Eye (tissue), 1 donor: ENCODE measurements around the gene AFDN.

Experiments used
- DNase-seq: peaks from one replicate; pipeline ENCODE4 v3.0.0-alpha.2; 2015

The AFDN gene

DNA sequence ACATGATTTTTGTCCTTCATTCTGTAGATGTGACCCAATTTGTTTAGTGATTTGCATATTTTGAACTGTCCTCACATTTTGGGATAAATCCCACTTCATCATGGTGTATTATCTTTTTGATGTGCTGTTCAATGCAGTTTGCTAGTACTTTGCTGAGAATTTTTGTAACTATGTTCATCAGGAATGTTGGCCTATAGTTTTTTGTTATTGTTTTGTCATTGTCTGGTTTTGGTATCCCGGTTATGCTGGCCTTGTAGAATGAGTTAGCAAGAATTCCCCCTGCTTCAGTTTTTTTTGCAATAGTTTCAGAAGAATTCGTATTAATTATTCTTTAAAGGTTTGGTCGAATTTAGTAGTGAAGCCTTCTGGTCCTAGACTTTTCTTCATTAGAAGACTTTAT lies 182.6 kb downstream of the AFDN start:
- DNase-seq, result no peak

DNA sequence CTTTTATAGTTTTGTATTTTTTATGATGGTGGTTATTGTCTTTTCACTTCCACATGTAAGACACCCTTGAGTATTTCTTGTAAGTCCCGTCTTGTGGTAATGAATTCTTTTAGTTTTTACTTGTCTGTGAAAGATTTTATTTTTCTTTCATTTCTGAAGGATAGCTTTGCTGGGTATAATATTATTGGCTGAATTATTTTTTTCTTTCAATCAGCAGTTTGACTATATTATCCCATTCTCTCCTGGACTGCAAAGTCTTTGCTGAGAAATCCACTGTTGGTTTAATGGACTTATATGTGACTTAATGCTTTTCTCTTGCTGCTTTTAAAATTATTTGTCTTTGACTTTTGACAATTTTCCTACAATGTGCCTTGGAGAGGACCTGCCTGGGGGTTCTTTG lies 184.6 kb downstream of the AFDN start:
- DNase-seq, result no peak

DNA sequence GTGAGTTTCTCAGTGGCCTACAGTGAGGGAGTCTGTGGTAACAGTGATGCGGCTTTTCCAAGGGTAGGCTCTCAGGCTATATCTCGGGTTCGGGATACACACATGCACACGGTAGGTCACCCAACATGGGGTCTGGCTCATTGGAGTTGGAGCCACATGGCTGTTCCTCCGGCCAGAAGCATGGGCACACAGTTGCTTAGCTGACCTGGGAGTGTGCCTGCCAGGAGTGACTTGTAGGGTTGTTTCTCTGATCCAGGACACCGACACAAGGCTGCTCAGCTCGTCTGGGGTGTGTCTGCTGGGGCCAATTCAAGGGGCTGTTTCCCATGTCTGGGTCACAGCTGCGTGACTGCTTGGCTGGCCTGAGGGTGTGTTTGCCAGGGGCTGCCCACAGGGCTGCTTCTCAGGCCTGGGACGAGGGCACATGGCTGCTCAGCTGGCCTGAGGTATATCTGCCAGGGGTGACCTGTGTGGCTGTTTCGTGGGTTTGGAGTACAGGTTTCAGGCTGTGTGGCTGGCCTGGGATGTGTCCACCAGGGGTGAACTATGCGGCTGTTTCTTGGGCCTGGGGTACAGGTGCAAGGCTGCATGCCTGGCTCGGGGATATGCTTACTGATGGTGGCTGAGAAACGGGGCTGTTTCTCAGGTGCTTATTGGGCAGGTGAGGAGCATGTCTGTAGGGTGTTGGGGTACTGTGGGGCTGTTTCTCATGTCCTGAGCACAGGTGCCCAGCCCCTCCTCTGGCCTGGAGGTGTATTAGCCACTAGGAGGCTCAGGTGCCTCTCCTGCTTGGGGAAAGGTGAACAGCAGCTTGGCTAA lies 185.9 kb downstream of the AFDN start:
- DNase-seq, result no peak

DNA sequence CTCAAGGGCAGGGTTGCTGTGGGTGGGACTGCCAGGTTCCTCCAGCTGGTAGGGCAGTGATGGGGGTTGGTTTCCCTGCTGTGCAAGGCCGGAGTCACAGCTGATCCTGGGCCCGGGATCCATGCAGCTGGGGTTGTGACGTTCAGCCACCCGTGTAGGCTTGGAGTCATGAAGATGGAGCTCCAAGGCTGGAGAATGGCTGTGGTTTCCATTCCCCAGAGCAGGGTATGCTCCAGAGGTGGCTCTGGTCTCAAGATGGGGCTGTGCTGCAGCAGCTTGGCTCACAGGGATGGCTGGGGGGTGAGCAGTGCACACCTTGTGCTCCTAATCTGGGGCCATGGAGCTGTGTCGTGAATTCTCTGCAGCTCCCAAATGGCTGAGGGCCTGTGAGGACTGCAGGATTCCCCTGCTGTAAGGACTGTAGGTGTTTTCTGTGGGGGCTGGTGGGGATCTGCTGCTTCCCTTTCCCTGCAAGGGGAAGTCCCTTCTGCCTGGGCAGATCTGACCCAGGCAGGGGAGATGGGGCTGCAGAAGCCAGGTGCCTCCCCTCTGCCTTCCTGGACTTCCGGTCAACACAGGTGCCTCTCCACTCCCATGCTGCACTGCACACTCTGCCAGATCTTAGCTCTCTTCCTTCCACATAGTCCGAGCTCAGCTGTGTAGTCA lies 186.7 kb downstream of the AFDN start:
- DNase-seq, result no peak

- DNase-seq, result peak; percentile 61
Observed at GRCh38 chr6:168014428-168014827, 187.7 kb downstream of the AFDN start.

DNA sequence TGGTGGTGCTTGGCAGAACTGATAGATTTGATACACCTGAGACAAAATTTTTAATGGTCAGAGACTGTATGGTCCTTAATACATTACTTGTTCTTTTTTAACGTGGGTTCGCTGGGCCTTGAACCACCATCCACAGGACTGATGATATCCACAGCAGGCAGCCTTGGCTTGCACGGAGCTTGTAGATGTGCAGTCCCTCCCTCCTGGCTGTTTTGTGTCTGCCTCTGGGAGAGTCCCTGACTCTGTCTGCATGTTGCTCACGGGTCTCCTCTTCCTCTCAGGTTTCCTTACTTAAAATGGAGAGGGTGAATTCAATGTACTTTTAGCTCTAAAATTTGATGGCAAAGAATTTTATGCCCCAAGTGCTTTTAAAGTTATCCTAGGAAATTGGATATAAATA lies 188.3 kb downstream of the AFDN start:
- no peak for DNase-seq

- no peak for DNase-seq
Observed at GRCh38 chr6:168015482-168016175, 188.9 kb downstream of the AFDN start.

DNA sequence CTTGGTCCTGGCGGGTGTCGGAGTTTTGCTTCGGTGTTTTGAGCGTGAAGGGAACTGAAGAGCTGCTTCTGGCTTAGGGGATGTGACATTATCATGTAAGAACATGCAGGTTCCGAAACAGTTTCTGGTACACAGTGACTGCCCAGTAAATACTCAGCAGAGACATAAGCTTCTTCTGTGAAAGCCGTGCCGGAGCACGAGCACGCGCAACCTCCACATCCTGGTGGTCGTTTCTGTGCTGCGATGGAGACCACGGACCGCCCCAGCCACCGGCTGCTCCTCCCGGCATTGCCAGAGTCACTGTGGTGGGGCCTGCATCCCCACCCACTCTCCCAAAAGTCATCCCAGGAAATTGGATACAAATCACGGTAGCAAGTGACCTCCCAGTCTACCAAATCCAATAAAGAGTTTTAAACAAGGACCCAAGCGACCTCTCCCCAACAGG lies 189.5 kb downstream of the AFDN start:
- DNase-seq, result no peak

- DNase-seq, result no peak
Observed at GRCh38 chr6:168016721-168017525, 190.2 kb downstream of the AFDN start.

DNA sequence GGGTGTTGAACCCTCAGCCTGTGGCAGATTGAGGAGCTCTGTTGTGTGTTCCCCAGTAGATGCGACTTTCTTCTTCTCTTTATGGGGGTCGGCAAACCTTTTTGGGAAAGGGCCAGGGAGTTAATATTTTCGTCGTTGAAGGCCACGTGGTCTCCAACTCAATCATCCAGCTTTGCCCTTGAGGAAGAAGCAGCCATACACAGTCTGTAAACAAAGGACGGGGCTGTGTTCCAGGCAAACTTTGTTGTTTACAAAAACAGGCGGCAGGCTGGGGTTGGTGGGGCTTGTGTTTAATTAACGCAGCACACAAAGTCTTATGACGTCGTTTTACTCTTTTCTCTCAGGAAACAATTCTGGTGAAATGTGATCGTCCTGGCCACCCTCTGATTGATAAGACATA lies 190.9 kb downstream of the AFDN start:
- no peak for DNase-seq

- no peak for DNase-seq
Observed at GRCh38 chr6:168018664-168019063, 192.0 kb downstream of the AFDN start.

GRCh38 chr6:168020242-168020641 lies 193.5 kb downstream of the AFDN start:
- no peak for DNase-seq

- no peak for DNase-seq
Observed at GRCh38 chr6:168021581-168021980, 194.9 kb downstream of the AFDN start.
